Jurkat, Clone E6-1 (cell line): ENCODE measurements around the gene THOC6. TPM values are rescaled to one million over a fixed set of nuclear protein-coding genes. Genes with fewer than 3 reads are reported as not detected.

Experiments used
- DNase-seq: peaks from one replicate; pipeline ENCODE4 v3.0.0-alpha.2; 2011; ENCODE audit warnings: low read depth, low spot score
- H3K4me3 ChIP-seq: 2 replicates; pipeline ENCODE4 v1.5.1; 2011; ENCODE audit warnings: mild to moderate bottlenecking, low read length, control low read depth, moderate library complexity
- polyA plus RNA-seq: library from polyadenylated mRNA; unstranded; fragments of >200 nt; gene quantifications from one replicate; pipeline ENCODE4 v1.2.1, GENCODE V29; 2012; ENCODE audit warnings: missing spikeins; ENCODE audit not compliant: insufficient read length, insufficient read depth

The THOC6 gene
- 66.5 TPM for polyA plus RNA-seq

- DNase-seq = peak; percentile 98
- H3K4me3 ChIP-seq = peak within 1 kb of the TSS; percentile 72
Observed at GRCh38 chr16:3023669-3024478, at the start of gene THOC6, which contains the start of gene HCFC1R1. Gene THOC6, plus strand, starts transcription at chr16:3024035. Its CDS starts 292 bp downstream, at chr16:3024327. Gene HCFC1R1, minus strand, starts transcription at chr16:3023942. Its CDS starts 1 bp downstream, at chr16:3023941.

- H3K4me3 ChIP-seq = no peak overlapping the region
- no peak for DNase-seq
Observed at GRCh38 chr16:2974319-2975056, 49.3 kb upstream of the THOC6 start.

- H3K4me3 ChIP-seq = no peak overlapping the region
- no peak for DNase-seq
Observed at GRCh38 chr16:2975161-2975795, 48.6 kb upstream of the THOC6 start.

DNA sequence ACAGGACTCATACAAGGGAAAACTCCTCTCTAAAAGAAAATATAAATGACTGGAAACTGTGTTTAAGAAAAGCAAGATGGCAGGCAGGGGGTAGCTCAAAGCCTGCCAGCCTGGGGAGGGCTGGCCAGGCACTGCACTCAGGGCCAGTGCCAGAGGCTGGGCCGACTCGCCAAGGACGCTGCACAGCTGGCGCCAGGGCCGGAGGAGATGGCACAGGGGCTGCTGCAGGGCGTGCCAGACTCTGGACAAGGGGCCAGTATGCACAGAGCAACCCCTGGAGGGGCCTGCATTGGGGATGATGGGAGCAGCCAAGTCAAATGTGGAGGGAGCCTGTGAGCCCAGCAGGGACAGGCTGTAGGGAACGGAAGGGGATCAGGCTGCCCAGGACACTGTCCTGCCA, 47.6 kb upstream of the THOC6 start:
- no peak for DNase-seq

DNA sequence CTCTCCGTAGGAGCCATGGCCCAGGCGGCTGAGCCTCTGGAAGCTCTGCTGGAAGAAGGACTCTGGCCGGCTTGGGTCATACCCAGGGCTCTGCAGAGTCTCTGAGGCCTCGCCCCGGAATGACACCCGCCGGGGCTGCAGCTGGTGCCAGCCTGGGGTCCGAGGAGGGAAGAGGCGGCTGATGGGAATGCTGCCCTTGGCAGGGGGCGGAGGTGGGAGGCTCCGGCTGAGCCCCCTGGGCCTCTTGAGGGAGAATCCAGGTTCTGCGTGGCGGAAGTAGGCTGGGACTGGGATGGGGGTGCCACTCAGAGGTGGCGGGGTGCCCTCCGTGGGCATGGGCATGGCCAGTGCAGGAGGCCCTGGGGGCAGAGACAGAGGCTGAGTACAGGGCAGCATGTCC, 47.2 kb upstream of the THOC6 start:
- H3K4me3 ChIP-seq = no peak overlapping the region

More for the DNA sequence above, 47.6 kb upstream of the THOC6 start:
- no peak overlapping the region for H3K4me3 ChIP-seq

GRCh38 chr16:2977440-2977839, 46.4 kb upstream of the THOC6 start:
- no peak for DNase-seq
- H3K4me3 ChIP-seq = no peak overlapping the region

More for the DNA sequence above, 47.2 kb upstream of the THOC6 start:
- DNase-seq = no peak

- peak overlapping the region; percentile 82 for H3K4me3 ChIP-seq
- DNase-seq = no peak
Observed at GRCh38 chr16:2979669-2980226, 44.1 kb upstream of the THOC6 start.

DNA sequence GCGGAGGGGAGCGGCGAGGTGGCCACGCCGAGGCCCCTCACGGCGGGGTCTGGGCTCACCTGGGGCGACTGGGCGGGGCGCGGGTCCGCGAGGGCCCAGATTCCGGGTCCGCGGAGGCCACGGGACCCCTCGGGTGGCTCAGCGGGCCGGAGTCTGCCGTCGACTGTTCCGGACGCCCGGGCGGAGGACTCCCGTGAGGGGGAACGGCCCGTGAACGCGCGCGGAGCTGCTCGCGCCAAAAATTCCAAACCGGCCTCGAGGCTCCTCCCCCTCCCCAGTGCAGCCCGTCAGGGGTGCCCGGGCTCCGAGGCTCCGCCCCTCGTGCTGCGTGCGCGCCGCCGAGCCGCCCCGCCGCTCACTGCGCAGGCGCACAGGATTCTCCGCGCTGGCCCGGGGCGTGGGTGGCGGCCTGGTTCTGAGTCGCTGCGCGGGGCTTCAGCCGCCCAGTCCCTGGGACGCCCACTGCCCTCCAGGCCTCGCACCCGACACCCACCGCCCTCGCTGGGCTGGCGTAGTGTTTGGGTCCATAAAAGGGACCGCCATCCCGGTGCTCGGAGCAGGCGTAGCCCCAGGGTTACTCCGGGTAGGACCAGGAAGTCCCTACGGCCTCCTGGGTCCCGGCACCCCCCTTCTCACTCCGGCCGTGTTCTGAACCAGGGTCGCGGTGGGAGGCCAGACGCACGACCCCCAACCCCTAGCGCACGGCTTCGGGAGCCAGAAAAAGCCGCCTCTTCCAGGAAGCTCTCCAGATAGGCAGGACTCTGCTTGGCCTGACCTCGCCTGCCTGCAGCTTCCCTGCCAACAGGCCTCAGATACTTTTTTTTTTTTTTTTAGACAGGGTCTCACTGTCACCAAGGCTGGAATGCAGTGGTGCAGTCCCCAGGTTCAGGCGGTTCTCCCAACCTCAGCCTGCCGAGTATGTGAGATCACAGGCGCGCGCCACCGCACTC, 43.3 kb upstream of the THOC6 start, which contains the start of gene PKMYT1:
Gene PKMYT1, minus strand, starts transcription at position 220 of the 950 bp plus-strand sequence. CDS start 789 bp downstream, outside the sequence.
- peak within 1 kb of the TSS; percentile 82 for H3K4me3 ChIP-seq
- peak; percentile 76 for DNase-seq

- peak overlapping the region; percentile 82 for H3K4me3 ChIP-seq
Observed at GRCh38 chr16:2981177-2981898, 42.5 kb upstream of the THOC6 start.

DNA sequence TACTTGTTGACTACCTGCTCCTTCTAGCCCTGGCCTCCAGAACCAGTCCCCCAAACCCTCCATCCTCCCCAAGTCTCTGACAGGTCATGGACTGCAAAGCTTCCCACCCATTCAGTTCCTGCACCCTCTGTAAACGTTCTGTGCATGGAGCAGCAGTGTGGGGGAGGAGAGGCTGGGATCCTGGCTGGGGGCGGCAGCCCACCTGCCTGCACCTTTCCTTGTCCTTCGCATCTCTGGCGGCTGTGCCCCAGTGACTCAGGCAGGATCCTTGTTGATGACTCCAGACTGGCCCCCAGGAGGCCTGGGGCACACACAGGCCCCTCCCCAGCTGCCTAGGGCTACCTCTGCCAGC, 42.0 kb upstream of the THOC6 start:
- H3K4me3 ChIP-seq = no peak overlapping the region
- DNase-seq = no peak

More at GRCh38 chr16:2981177-2981898, 42.5 kb upstream of the THOC6 start:
- DNase-seq = no peak

GRCh38 chr16:2982402-2982801, 41.4 kb upstream of the THOC6 start:
- no peak for DNase-seq
- no peak overlapping the region for H3K4me3 ChIP-seq

- DNase-seq = no peak
- peak overlapping the region; percentile 44 for H3K4me3 ChIP-seq
Observed at GRCh38 chr16:2983706-2984136, 40.1 kb upstream of the THOC6 start.

DNA sequence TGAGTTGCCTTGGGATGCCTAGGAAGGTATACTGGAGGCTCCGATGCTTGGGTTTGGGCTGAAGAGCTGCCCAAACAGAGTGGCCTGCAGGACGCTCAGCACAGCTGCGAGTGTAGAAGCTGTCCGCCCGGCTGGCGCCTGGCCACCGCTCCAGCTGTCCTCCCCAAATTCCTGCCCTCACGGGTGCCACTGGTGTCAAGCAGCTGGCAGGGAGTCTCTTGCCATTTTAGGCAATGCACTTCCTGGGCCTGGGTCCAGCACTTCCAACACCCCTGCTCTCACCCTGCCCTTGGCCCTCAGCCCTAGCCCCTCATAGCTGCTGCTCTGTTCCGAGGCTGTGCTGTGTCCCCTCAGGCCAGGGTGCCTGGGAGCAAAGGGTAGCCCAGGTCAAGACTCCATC, 38.4 kb upstream of the THOC6 start:
- DNase-seq = no peak

GRCh38 chr16:2985893-2986355, 37.9 kb upstream of the THOC6 start:
- DNase-seq = no peak
- H3K4me3 ChIP-seq = no peak overlapping the region

More for the DNA sequence above, 38.4 kb upstream of the THOC6 start:
- no peak overlapping the region for H3K4me3 ChIP-seq

DNA sequence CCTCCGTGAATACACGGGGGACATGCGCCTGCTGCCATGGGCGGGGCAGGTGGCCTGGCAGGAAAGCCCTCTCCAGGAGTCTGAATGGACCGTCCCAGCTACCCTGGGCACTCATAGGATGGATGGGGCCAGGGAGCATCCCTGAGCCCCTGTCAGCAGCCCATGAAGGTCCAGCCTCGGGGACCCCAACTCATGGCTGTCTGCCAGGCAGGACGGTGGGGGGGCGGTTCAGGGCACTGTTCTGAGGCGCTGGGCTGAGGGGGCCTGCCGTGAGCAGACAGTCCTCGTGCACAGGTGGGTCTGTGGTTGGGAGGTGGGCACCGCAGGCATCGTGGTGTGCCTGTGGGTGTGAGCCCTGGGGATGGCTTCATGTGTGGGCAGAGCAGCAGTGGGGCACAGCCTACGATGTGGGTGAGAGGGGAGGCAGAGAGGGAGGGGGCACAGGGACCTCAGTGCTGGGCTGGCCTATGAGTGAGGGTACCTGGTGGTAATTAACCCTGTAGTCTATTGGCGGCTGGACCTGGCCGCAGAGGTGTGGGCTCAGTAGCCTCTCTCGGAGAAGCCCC, 37.1 kb upstream of the THOC6 start:
- H3K4me3 ChIP-seq = no peak overlapping the region

DNA sequence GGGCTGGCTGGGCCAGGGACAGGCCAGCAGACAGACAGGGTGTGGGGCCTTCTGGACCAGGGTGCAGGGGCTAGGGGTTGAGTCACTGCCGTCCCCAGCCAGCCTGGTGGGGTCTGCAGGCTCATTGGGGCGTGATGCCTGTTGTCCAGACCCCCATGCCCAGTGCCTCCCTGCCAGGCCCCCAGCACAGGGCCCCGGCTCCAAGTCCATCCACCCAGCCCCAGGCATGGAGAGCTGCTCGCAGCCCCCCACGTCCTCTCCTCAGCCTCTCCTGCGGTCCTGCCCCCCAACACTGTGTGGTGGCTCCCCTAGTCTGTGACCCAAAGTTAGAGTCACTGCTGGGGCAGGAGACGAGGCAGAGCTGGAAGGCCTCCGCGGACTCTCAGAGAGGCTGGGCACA, 36.5 kb upstream of the THOC6 start:
- no peak overlapping the region for H3K4me3 ChIP-seq
- DNase-seq = no peak

More for the DNA sequence above, 37.1 kb upstream of the THOC6 start:
- DNase-seq = no peak

- no peak overlapping the region for H3K4me3 ChIP-seq
- DNase-seq = no peak
Observed at GRCh38 chr16:2987833-2988232, 36.0 kb upstream of the THOC6 start.
